ENCODE results near the gene ABAT. TPM values are rescaled to one million over a fixed set of nuclear protein-coding genes. Genes with fewer than 3 reads are reported as not detected.

ABAT gene
- total RNA-seq, 2 experiments from 2014 or later = 2.9 to 3.0 TPM

- CTCF ChIA-PET = no interaction called here
- POLR2A ChIA-PET = no interaction called here
- no peak for DNase-seq
- no peak overlapping the region for H3K27ac Mint-ChIP-seq
- H3K9me3 Mint-ChIP-seq (ENCODE audit: insufficient read depth) = no peaks in the 10 kb centered on the region
- no peaks in the 10 kb centered on the region for H3K36me3 Mint-ChIP-seq (ENCODE audit: low read depth)
- H3K4me1 Mint-ChIP-seq (ENCODE audit: low read depth) = no peaks in the 10 kb centered on the region
- H3K27me3 Mint-ChIP-seq (ENCODE audit: low read depth) = no peaks in the 10 kb centered on the region
- no peak for ATAC-seq
- H3K4me3 Mint-ChIP-seq = no peak overlapping the region
These were observed 40.4 kb downstream of the ABAT start for GRCh38 chr16:8714807-8715206.

- CTCF ChIA-PET = no interaction called here
- POLR2A ChIA-PET = no interaction called here
- Mint-ChIP-seq H3K4me3 (no peak overlapping the region), H3K4me1 (ENCODE audit: low read depth) (no peaks in the 10 kb centered on the region), H3K27me3 (ENCODE audit: low read depth) (no peaks in the 10 kb centered on the region), H3K27ac (no peak overlapping the region), H3K36me3 (ENCODE audit: low read depth) (no peaks in the 10 kb centered on the region), H3K9me3 (ENCODE audit: insufficient read depth) (no peaks in the 10 kb centered on the region)
- ATAC-seq = no peak
- DNase-seq = no peak
These were observed 41.6 kb downstream of the ABAT start for GRCh38 chr16:8716052-8716451.

GRCh38 chr16:8716592-8716991, 42.2 kb downstream of the ABAT start:
- H3K9me3 Mint-ChIP-seq (ENCODE audit: insufficient read depth) = no peaks in the 10 kb centered on the region
- ATAC-seq (no peak), DNase-seq (no peak)
- no peaks in the 10 kb centered on the region for H3K27me3 Mint-ChIP-seq (ENCODE audit: low read depth)
- H3K27ac Mint-ChIP-seq = no peak overlapping the region
- H3K36me3 Mint-ChIP-seq (ENCODE audit: low read depth) = no peaks in the 10 kb centered on the region
- POLR2A ChIA-PET = no interaction called here
- H3K4me1 Mint-ChIP-seq (ENCODE audit: low read depth) = no peaks in the 10 kb centered on the region
- CTCF ChIA-PET = no interaction called here
- H3K4me3 Mint-ChIP-seq = no peak overlapping the region

GRCh38 chr16:8717469-8717868, 43.1 kb downstream of the ABAT start:
- no peaks in the 10 kb centered on the region for H3K4me1 Mint-ChIP-seq (ENCODE audit: low read depth)
- DNase-seq = no peak
- ChIA-PET POLR2A (no interaction called here), CTCF (interaction anchor here (0.7 kb wide), 1 partner anchor 55 kb away, joined by 3 read pairs; no protein-coding TSS in a partner anchor)
- H3K36me3 Mint-ChIP-seq (ENCODE audit: low read depth) = no peaks in the 10 kb centered on the region
- no peaks in the 10 kb centered on the region for H3K9me3 Mint-ChIP-seq (ENCODE audit: insufficient read depth)
- H3K27ac Mint-ChIP-seq = no peak overlapping the region
- no peak for ATAC-seq
- no peaks in the 10 kb centered on the region for H3K27me3 Mint-ChIP-seq (ENCODE audit: low read depth)
- no peak overlapping the region for H3K4me3 Mint-ChIP-seq

- Mint-ChIP-seq H3K4me3 (no peak overlapping the region), H3K9me3 (ENCODE audit: insufficient read depth) (no peaks in the 10 kb centered on the region), H3K36me3 (ENCODE audit: low read depth) (no peaks in the 10 kb centered on the region), H3K4me1 (ENCODE audit: low read depth) (no peaks in the 10 kb centered on the region), H3K27me3 (ENCODE audit: low read depth) (no peaks in the 10 kb centered on the region), H3K27ac (no peak overlapping the region)
- DNase-seq (no peak), ATAC-seq (no peak)
- ChIA-PET CTCF (interaction anchor here (0.7 kb wide), 1 partner anchor 56 kb away, joined by 3 read pairs; no protein-coding TSS in a partner anchor), POLR2A (no interaction called here)
These were observed 43.5 kb downstream of the ABAT start for GRCh38 chr16:8717892-8718415.

GRCh38 chr16:8718851-8719680, 44.6 kb downstream of the ABAT start:
- ChIA-PET CTCF (no interaction called here), POLR2A (no interaction called here)
- Mint-ChIP-seq H3K4me1 (ENCODE audit: low read depth) (no peaks in the 10 kb centered on the region), H3K36me3 (ENCODE audit: low read depth) (no peaks in the 10 kb centered on the region), H3K27ac (no peak overlapping the region), H3K27me3 (ENCODE audit: low read depth) (no peaks in the 10 kb centered on the region), H3K4me3 (no peak overlapping the region), H3K9me3 (ENCODE audit: insufficient read depth) (no peaks in the 10 kb centered on the region)
- DNase-seq = no peak
- no peak for ATAC-seq

GRCh38 chr16:8720080-8720966, 45.9 kb downstream of the ABAT start:
- H3K36me3 Mint-ChIP-seq (ENCODE audit: low read depth) = no peaks in the 10 kb centered on the region
- CTCF ChIA-PET = no interaction called here
- DNase-seq (no peak), ATAC-seq (no peak)
- no peak overlapping the region for H3K27ac Mint-ChIP-seq
- H3K9me3 Mint-ChIP-seq (ENCODE audit: insufficient read depth) = no peaks in the 10 kb centered on the region
- POLR2A ChIA-PET = no interaction called here
- no peaks in the 10 kb centered on the region for H3K27me3 Mint-ChIP-seq (ENCODE audit: low read depth)
- H3K4me3 Mint-ChIP-seq = no peak overlapping the region
- no peaks in the 10 kb centered on the region for H3K4me1 Mint-ChIP-seq (ENCODE audit: low read depth)

- Mint-ChIP-seq H3K27ac (no peak overlapping the region), H3K27me3 (ENCODE audit: low read depth) (no peaks in the 10 kb centered on the region), H3K36me3 (ENCODE audit: low read depth) (no peaks in the 10 kb centered on the region), H3K4me1 (ENCODE audit: low read depth) (no peaks in the 10 kb centered on the region), H3K9me3 (ENCODE audit: insufficient read depth) (no peaks in the 10 kb centered on the region), H3K4me3 (no peak overlapping the region)
- DNase-seq (no peak), ATAC-seq (no peak)
- CTCF ChIA-PET = no interaction called here
- POLR2A ChIA-PET = no interaction called here
These were observed 46.5 kb downstream of the ABAT start for GRCh38 chr16:8720967-8721308.

GRCh38 chr16:8721336-8722024, 47.1 kb downstream of the ABAT start:
- H3K36me3 Mint-ChIP-seq (ENCODE audit: low read depth) = no peaks in the 10 kb centered on the region
- no peaks in the 10 kb centered on the region for H3K27me3 Mint-ChIP-seq (ENCODE audit: low read depth)
- DNase-seq = no peak
- H3K4me1 Mint-ChIP-seq (ENCODE audit: low read depth) = no peaks in the 10 kb centered on the region
- no peak for ATAC-seq
- ChIA-PET CTCF (no interaction called here), POLR2A (no interaction called here)
- H3K27ac Mint-ChIP-seq = no peak overlapping the region
- H3K9me3 Mint-ChIP-seq (ENCODE audit: insufficient read depth) = no peaks in the 10 kb centered on the region
- H3K4me3 Mint-ChIP-seq = no peak overlapping the region

- Mint-ChIP-seq H3K9me3 (ENCODE audit: insufficient read depth) (no peaks in the 10 kb centered on the region), H3K4me1 (ENCODE audit: low read depth) (no peaks in the 10 kb centered on the region)
- CTCF ChIA-PET = no interaction called here
These were observed 47.6 kb downstream of the ABAT start for GRCh38 chr16:8722025-8722348.

GRCh38 chr16:8725513-8726178, 51.2 kb downstream of the ABAT start:
- no peaks in the 10 kb centered on the region for H3K36me3 Mint-ChIP-seq (ENCODE audit: low read depth)
- H3K9me3 Mint-ChIP-seq (ENCODE audit: insufficient read depth) = no peaks in the 10 kb centered on the region
- no peak for DNase-seq
- no peak overlapping the region for H3K4me3 Mint-ChIP-seq
- POLR2A ChIA-PET = no interaction called here
- H3K27ac Mint-ChIP-seq = no peak overlapping the region
- H3K27me3 Mint-ChIP-seq (ENCODE audit: low read depth) = no peaks in the 10 kb centered on the region
- ATAC-seq = no peak
- CTCF ChIA-PET = no interaction called here
- H3K4me1 Mint-ChIP-seq (ENCODE audit: low read depth) = peaks cover 4% of the 10 kb centered on the region

More at GRCh38 chr16:8722025-8722348, 47.6 kb downstream of the ABAT start:
- ATAC-seq = no peak
- POLR2A ChIA-PET = no interaction called here
- no peak overlapping the region for H3K4me3 Mint-ChIP-seq
- no peaks in the 10 kb centered on the region for H3K27me3 Mint-ChIP-seq (ENCODE audit: low read depth)
- DNase-seq = no peak
- no peak overlapping the region for H3K27ac Mint-ChIP-seq
- H3K36me3 Mint-ChIP-seq (ENCODE audit: low read depth) = no peaks in the 10 kb centered on the region
